ENCODE measurements around the gene CRYBB3. TPM values are rescaled to one million over a fixed set of nuclear protein-coding genes. Genes with fewer than 3 reads are reported as not detected.

CRYBB3 gene
- total RNA-seq, 4 donors from 2014 or later = not detected

GRCh38 chr22:25208743-25209505 lies 9.3 kb downstream of the CRYBB3 start:
- no peaks in the 10 kb centered on the region for H3K4me1 ChIP-seq
- H3K27me3 ChIP-seq = no peaks in the 10 kb centered on the region
- no peaks in the 10 kb centered on the region for H3K36me3 ChIP-seq
- DNase-seq = no peak
- intact Hi-C loops (cut with DNase I) = no loop called here
- no peaks in the 10 kb centered on the region for H3K9me3 ChIP-seq
- no peak overlapping the region for H3K4me3 ChIP-seq (replicated peaks in 1 of 3)
- 78 to 81% methylated on average over 16 to 17 of the region's 17 CpGs for WGBS, 2 donors
- no peak for TF ChIP-seq CTCF (IDR thresholded peaks at IDR 0.05)
- TF ChIP-seq POLR2A (IDR thresholded peaks at IDR 0.05) = no peak
- H3K27ac ChIP-seq = no peak overlapping the region

GRCh38 chr22:25210793-25211192 lies 11.1 kb downstream of the CRYBB3 start:
- no peak overlapping the region for H3K27ac ChIP-seq
- TF ChIP-seq POLR2A (IDR thresholded peaks at IDR 0.05) (no peak), CTCF (IDR thresholded peaks at IDR 0.05) (no peak)
- no peaks in the 10 kb centered on the region for H3K9me3 ChIP-seq
- H3K27me3 ChIP-seq = no peaks in the 10 kb centered on the region
- no peak overlapping the region for H3K4me3 ChIP-seq (replicated peaks in 1 of 3)
- DNase-seq = no peak
- H3K36me3 ChIP-seq = no peaks in the 10 kb centered on the region
- no peaks in the 10 kb centered on the region for H3K4me1 ChIP-seq
- WGBS, 2 donors = 90 to 100% methylated on average over 1 to 3 of the region's 3 CpGs
- intact Hi-C loops (cut with DNase I) = no loop called here

- no peaks in the 10 kb centered on the region for H3K27me3 ChIP-seq
- no peaks in the 10 kb centered on the region for H3K36me3 ChIP-seq
- H3K9me3 ChIP-seq = no peaks in the 10 kb centered on the region
- DNase-seq = no peak
- H3K4me1 ChIP-seq = no peaks in the 10 kb centered on the region
- no peak overlapping the region for H3K27ac ChIP-seq
- TF ChIP-seq CTCF (IDR thresholded peaks at IDR 0.05) (no peak), POLR2A (IDR thresholded peaks at IDR 0.05) (no peak)
- WGBS, 2 donors = 59 to 65% methylated on average over 3 of the region's 3 CpGs
- H3K4me3 ChIP-seq (replicated peaks in 1 of 3) = no peak overlapping the region
- intact Hi-C loops (cut with DNase I) = no loop called here
Measured at GRCh38 chr22:25212337-25212736, 12.7 kb downstream of the CRYBB3 start.

GRCh38 chr22:25213221-25213620 lies 13.6 kb downstream of the CRYBB3 start:
- Histone ChIP-seq H3K4me3 (replicated peaks in 1 of 3) (no peak overlapping the region), H3K9me3 (no peaks in the 10 kb centered on the region), H3K4me1 (no peaks in the 10 kb centered on the region), H3K36me3 (no peaks in the 10 kb centered on the region), H3K27me3 (no peaks in the 10 kb centered on the region), H3K27ac (no peak overlapping the region)
- TF ChIP-seq CTCF (IDR thresholded peaks at IDR 0.05) = no peak
- no peak for TF ChIP-seq POLR2A (IDR thresholded peaks at IDR 0.05)
- WGBS, 2 donors = 79 to 82% methylated on average over 3 of the region's 3 CpGs
- intact Hi-C loops (cut with DNase I) = no loop called here
- no peak for DNase-seq

- DNase-seq = no peak
- Histone ChIP-seq H3K27ac (no peak overlapping the region), H3K9me3 (no peaks in the 10 kb centered on the region), H3K4me1 (no peaks in the 10 kb centered on the region), H3K4me3 (replicated peaks in 1 of 3) (no peak overlapping the region), H3K36me3 (no peaks in the 10 kb centered on the region), H3K27me3 (no peaks in the 10 kb centered on the region)
- WGBS, 2 donors = 78 to 86% methylated on average over 2 of the region's 2 CpGs
- TF ChIP-seq CTCF (IDR thresholded peaks at IDR 0.05) (no peak), POLR2A (IDR thresholded peaks at IDR 0.05) (no peak)
- intact Hi-C loops (cut with DNase I) = no loop called here
Measured at GRCh38 chr22:25216230-25216629, 16.6 kb downstream of the CRYBB3 start.

All from thyroid gland (tissue), 4 donors.